Esophagus muscularis mucosa (tissue), 4 donors: ENCODE measurements around the gene OSBPL10. TPM values are rescaled to one million over a fixed set of nuclear protein-coding genes. Genes with fewer than 3 reads are reported as not detected.

Experiments used
- DNase-seq: peaks from one replicate; pipeline ENCODE4 v3.0.0-alpha.2; 2017; ENCODE audit errors: extremely low spot score
- H3K27ac ChIP-seq, 4 donors: fragments of 200-600 bp; sonication (generic); replicated peaks in 1 of 4; 1 replicate in 3 of 4; 2 replicates in 1 of 4; pipeline ENCODE4 v1.5.1; 2016 to 2019; ENCODE audit warnings: mild to moderate bottlenecking in 1 of 4
- H3K27me3 ChIP-seq, 4 donors: fragments of 200-600 bp; sonication (generic); one replicate each; pipeline versions ENCODE4 v1.5.1 to v1.6.0; 2016 to 2019
- H3K36me3 ChIP-seq, 4 donors: fragments of 200-600 bp; sonication (generic); one replicate each; pipeline ENCODE4 v1.5.1; 2016 to 2019
- H3K4me1 ChIP-seq, 4 donors: fragments of 200-600 bp; sonication (generic); one replicate each; pipeline ENCODE4 v1.5.1; 2016 to 2019
- H3K4me3 ChIP-seq, 4 donors: fragments of 200-600 bp; sonication (generic); 1 replicate in 2 of 4; 2 replicates in 2 of 4; pipeline ENCODE4 v1.5.1; 2016 to 2019; ENCODE audit warnings: mild to moderate bottlenecking in 4 of 4, moderate library complexity in 1 of 4
- H3K9me3 ChIP-seq, 4 donors: fragments of 200-600 bp; sonication (generic); 1 replicate in 3 of 4; 2 replicates in 1 of 4; pipeline ENCODE4 v1.5.1; 2016 to 2019
- CTCF ChIP-seq, 3 experiments: fragments of 200-600 bp in 2 of 3; fragments of 450-650 bp in 1 of 3; sonication (generic) in 2 of 3; IDR thresholded peaks; one replicate each; pipeline ENCODE4 v1.5.1; 2017 to 2019; ENCODE audit warnings: antibody characterized with exemption in 3 of 3, mild to moderate bottlenecking in 2 of 3, moderate library complexity in 1 of 3
- EP300 ChIP-seq: sonication (generic); formaldehyde crosslinking; IDR thresholded peaks from one replicate; pipeline ENCODE4 v1.6.1; 2017; ENCODE audit warnings: antibody characterized with exemption
- POLR2A ChIP-seq: fragments of 450-650 bp; IDR thresholded peaks from one replicate; pipeline ENCODE4 v1.6.1; 2017; ENCODE audit warnings: antibody characterized with exemption, moderate library complexity, mild to moderate bottlenecking, low read depth
- POLR2AphosphoS5 ChIP-seq, 2 donors: sonication (generic); formaldehyde crosslinking; IDR thresholded peaks; one replicate each; pipeline ENCODE4 v1.6.1; 2017; ENCODE audit warnings: antibody characterized with exemption in 2 of 2
- WGBS: methylation state at CpG from one replicate; pipeline ENCODE4 v1.1.5; 2018; 5-methylcytosine and 5-hydroxymethylcytosine counted together
- intact Hi-C: fragments of 100-400 bp; cut with DNase I; formaldehyde crosslinking; loops from one replicate; pipeline ENCODE4 v1.15.1; 2023
- total RNA-seq, 4 donors: library from RNA; depleted of rRNA; stranded (reverse); fragments of >200 nt; gene quantifications; one replicate each; pipeline versions ENCODE4 v1.1.0 to v1.2.1, GENCODE V29; 2016

Gene OSBPL10
- total RNA-seq, 4 donors from 2014 or later: 6.3 to 12.2 (median 7.6) TPM

DNA sequence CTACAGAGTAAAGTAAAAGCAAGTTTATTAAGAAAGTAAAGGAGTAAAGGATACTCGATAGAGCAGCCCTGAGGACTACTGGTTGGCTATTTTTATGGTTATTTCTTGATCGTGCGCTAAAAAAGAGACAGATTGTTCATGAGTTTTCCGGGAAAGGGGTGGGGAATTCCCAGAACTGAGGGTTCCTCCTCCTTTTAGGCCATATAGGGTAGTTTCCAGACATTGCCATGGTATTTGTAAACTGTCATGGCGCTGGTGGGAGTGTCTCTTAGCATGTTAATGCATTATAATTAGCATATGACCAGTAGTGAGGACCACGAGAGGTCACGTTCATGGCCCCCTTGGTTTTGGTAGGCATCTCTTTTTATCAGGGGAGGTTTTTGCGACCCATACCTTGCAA is 213.1 kb downstream of the OSBPL10 start:
- no peak overlapping the region for H3K27ac ChIP-seq
- WGBS: 94% methylated on average over 8 of the region's 8 CpGs
- peaks cover 0 to 5% (median 2%) of the 10 kb centered on the region in 4 donors for H3K4me1 ChIP-seq
- H3K36me3 ChIP-seq: no peaks in the 10 kb centered on the region
- no peak for DNase-seq
- no peak overlapping the region for H3K4me3 ChIP-seq
- no peaks in the 10 kb centered on the region for H3K27me3 ChIP-seq
- intact Hi-C loops: loop anchor here (5.0 to 10.0 kb wide), 2 partner anchors 216 to 1003 kb away; no protein-coding TSS in a partner anchor
- TF ChIP-seq POLR2AphosphoS5 (IDR thresholded peaks at IDR 0.05) (no peak), POLR2A (no peak), EP300 (no peak), CTCF (IDR thresholded peaks at IDR 0.05) (no peak)
- no peaks in the 10 kb centered on the region for H3K9me3 ChIP-seq

DNA sequence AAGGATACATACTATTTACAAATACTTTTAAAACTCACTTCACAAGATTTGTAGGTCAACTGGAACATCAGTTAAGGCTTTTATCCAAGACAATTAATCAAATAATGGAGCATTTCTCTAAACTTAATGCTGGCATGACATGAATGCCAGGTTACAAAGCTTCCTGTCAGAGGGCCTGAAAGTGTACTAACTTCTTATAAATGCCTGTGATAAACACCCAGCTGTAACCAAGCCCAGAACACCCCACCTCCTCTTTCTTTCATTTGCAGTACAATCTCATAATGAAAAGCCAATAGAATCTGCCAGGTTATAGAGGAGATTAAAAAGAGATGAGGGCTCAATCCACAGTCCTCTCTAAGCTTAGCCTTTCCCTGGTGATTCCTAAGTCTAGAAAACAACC is 214.4 kb downstream of the OSBPL10 start:
- H3K27me3 ChIP-seq: no peaks in the 10 kb centered on the region
- peaks cover 0 to 5% (median 2%) of the 10 kb centered on the region in 4 donors for H3K4me1 ChIP-seq
- TF ChIP-seq EP300: no peak
- no peak for TF ChIP-seq CTCF (IDR thresholded peaks at IDR 0.05)
- DNase-seq: no peak
- no peaks in the 10 kb centered on the region for H3K36me3 ChIP-seq
- H3K4me3 ChIP-seq: no peak overlapping the region
- H3K27ac ChIP-seq: no peak overlapping the region
- intact Hi-C loops: loop anchor here (5.0 to 10.0 kb wide), 2 partner anchors 214 to 1002 kb away; no protein-coding TSS in a partner anchor
- H3K9me3 ChIP-seq: no peaks in the 10 kb centered on the region

- whole genome bisulfite sequencing: 79% methylated on average over 4 of the region's 4 CpGs
- no peak for TF ChIP-seq EP300
- TF ChIP-seq POLR2A: no peak
- no peak for TF ChIP-seq CTCF (IDR thresholded peaks at IDR 0.05)
- no peak for TF ChIP-seq POLR2AphosphoS5 (IDR thresholded peaks at IDR 0.05)
- no peaks in the 10 kb centered on the region for H3K9me3 ChIP-seq
- H3K4me1 ChIP-seq: peaks cover 0 to 5% (median 2%) of the 10 kb centered on the region in 4 donors
- H3K27me3 ChIP-seq: no peaks in the 10 kb centered on the region
- no peaks in the 10 kb centered on the region for H3K36me3 ChIP-seq
- no peak overlapping the region for H3K4me3 ChIP-seq
- DNase-seq: no peak
- H3K27ac ChIP-seq: no peak overlapping the region
- intact Hi-C loops: loop anchor here (5.0 to 10.0 kb wide), 2 partner anchors 214 to 1001 kb away; no protein-coding TSS in a partner anchor
These were observed 215.2 kb downstream of the OSBPL10 start for GRCh38 chr3:31765871-31766270.

DNA sequence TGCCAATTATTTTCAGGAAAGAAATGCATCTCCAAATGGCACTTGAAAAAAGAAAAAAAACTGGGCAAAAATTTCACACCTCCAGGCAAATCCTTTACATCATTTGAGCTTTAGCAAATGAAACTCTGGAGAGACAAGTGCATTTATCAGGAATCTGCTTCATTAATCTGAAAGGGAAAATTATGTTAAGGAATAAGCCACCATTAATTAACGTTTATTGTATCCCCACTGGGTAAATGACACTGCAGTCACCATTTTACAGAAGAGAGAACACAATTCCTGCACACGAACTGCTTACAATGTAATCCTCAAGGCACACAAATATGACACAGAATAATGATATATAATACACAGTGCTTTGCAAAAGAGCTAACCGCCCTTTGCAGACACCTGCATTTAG is 217.3 kb downstream of the OSBPL10 start:
- Histone ChIP-seq H3K27ac (no peak overlapping the region), H3K4me3 (no peak overlapping the region), H3K36me3 (no peaks in the 10 kb centered on the region), H3K27me3 (no peaks in the 10 kb centered on the region), H3K4me1 (peaks cover 0 to 1% (median under 1%) of the 10 kb centered on the region in 4 donors), H3K9me3 (no peaks in the 10 kb centered on the region)
- no peak for DNase-seq
- 80% methylated on average over 3 of the region's 3 CpGs for WGBS
- intact Hi-C loops: loop anchor here (10.0 kb wide), 1 partner anchor 999 kb away; no protein-coding TSS in a partner anchor
- TF ChIP-seq POLR2A (no peak), CTCF (IDR thresholded peaks at IDR 0.05) (no peak), EP300 (no peak), POLR2AphosphoS5 (IDR thresholded peaks at IDR 0.05) (no peak)

GRCh38 chr3:31762888-31763351 is 218.1 kb downstream of the OSBPL10 start:
- Histone ChIP-seq H3K4me3 (no peak overlapping the region), H3K27ac (no peak overlapping the region), H3K4me1 (no peaks in the 10 kb centered on the region), H3K9me3 (no peaks in the 10 kb centered on the region), H3K27me3 (no peaks in the 10 kb centered on the region), H3K36me3 (no peaks in the 10 kb centered on the region)
- no peak for DNase-seq
- 86% methylated on average over 5 of the region's 5 CpGs for WGBS
- TF ChIP-seq CTCF (IDR thresholded peaks at IDR 0.05): no peak
- TF ChIP-seq POLR2AphosphoS5 (IDR thresholded peaks at IDR 0.05): no peak
- TF ChIP-seq POLR2A: no peak
- TF ChIP-seq EP300: no peak
- intact Hi-C loops: loop anchor here (10.0 kb wide), 1 partner anchor 998 kb away; no protein-coding TSS in a partner anchor
